Measurements from ENCODE around the gene NQO2. TPM values are rescaled to one million over a fixed set of nuclear protein-coding genes. Genes with fewer than 3 reads are reported as not detected.
"Not testable (repeated sequence)": the region's sequence is repeated elsewhere in the genome, so short reads cannot be mapped to it uniquely, and the experiment has no call there.

Gene NQO2
- polyA plus RNA-seq, 1 donor, result 16.4 TPM

DNA sequence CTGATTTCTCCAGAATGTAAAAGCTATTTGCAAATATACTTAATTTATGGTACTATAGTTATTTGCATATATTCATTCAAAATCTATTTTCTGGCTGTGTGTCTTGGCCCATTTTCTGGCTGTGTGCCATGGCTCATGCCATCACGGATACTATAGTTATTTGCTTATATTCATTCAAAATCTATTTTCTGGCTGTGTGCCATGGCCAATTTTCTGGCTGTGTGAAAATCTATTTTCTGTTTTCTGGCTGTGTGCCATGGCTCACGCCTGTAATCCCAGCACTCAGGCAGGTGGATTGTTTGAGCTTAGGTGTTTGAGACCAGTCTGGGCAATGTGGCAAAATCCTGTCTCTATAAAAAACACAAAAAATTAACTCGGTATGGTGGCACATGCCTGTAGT is 39.7 kb downstream of the NQO2 start:
- DNase-seq, result no peak

DNA sequence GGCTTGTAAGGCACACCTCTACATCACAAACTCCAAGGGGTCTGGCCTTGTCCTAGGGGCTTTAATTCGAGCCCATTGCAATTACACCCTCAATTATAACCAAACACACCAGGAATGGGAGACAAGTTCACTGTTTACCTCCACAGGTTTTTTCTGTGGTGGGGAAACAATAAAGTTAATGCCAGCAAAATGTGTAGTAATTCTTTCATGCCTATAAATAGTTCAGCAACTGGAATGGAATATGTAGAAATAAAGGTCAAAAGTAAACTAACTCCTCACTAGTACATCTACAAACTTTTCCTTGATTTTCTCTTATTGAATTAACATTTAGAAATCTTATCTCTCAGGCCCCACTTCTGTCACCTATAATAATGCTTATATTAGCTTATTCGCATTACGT is 41.5 kb downstream of the NQO2 start:
- no peak for DNase-seq

DNA sequence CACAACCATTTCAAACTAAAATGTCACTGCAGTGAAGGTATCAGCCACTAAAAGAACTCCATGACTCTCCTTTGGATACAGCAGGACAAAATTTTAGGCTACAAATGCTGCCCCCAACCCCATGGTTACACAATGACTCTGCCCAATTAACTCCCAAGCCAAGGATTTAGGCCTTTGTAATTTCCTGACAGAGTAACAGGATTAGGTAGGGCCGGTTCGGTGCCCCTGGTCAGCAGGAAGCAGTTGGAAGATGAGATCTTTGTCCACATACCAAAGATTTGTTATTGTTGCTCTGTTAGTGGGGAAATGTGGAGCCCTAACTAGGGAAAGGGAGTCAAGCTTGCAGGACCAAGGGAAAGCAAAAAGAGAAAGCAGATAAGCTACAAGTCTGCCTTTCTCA is 41.9 kb downstream of the NQO2 start:
- no peak for DNase-seq

DNA sequence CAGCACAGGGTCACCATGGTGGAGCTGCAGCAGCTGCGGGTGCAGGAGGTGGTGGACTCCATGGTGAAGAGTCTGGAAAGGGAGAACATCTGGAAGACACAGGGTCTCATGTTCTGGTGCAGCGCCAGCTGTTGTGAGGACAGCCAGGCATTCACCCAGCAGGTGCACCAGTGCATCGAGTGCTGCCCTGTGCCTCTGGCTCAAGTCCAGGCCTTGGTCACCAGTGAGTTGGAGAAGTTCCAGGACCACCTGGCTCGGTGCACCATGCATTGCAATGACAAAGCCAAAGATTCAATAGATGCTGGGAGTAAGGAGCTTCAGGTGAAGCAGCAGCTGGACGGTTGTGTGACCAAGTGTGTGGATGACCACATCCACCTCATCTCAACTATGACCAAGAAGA is 45.7 kb downstream of the NQO2 start:
- DNase-seq, result no peak

DNA sequence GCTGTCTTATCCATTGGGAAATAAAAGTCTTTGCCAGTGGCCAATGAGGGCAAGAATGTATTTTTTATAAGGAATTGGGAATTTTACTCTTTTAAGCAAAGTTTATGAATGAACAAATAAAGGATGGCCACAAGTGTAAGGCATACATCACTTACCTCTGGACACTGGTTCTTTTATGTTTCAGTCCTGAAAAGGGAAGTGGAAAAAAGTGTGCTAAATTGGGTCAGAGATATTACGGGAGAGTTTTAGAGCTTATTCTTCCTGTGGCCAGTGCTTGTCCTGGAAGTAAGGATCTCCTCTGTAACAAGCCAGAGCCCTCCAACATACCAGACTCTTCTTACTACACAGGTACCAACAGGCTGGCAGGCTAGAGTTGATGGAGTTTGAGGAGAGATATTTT is 46.1 kb downstream of the NQO2 start:
- no peak for DNase-seq

DNA sequence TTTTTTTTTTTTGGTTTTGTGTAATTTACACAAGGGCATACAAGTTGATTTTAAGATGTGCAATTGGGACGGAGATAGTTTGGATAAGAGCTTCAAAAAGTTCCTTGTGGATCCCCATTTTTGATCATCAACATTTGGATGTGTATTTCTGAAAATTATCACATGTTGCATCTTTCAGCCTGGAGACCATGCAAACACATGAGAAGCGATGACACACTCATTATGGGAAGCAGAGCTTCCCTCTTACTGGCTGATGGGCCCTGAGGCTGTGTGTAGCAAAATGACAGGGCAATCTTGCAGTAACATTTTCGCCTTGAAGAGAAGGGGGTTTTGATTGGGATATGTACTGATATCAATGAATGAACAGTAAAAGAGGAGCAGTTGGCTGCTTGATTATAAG is 46.6 kb downstream of the NQO2 start:
- DNase-seq, result no peak

DNA sequence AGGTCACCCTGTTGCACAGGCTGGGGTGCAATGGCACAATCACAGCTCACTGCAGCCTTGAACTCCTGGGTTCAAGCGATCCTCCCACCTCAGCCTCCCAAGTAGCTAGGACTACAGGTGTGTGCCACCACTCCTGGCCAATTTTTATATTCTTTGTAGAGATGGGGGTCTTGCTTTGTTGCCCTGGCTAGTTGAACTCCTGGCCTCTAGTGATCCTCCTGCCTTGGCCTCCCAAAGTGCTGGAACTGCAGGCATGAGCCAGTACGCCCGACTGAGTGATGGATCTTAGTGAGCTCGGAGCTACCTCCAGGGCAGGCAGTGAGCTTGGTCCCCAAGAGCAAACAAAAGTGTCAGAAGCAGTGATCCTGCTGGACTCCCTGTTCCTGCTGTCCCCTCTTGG is 48.3 kb downstream of the NQO2 start:
- DNase-seq, result not testable (repeated sequence)

DNA sequence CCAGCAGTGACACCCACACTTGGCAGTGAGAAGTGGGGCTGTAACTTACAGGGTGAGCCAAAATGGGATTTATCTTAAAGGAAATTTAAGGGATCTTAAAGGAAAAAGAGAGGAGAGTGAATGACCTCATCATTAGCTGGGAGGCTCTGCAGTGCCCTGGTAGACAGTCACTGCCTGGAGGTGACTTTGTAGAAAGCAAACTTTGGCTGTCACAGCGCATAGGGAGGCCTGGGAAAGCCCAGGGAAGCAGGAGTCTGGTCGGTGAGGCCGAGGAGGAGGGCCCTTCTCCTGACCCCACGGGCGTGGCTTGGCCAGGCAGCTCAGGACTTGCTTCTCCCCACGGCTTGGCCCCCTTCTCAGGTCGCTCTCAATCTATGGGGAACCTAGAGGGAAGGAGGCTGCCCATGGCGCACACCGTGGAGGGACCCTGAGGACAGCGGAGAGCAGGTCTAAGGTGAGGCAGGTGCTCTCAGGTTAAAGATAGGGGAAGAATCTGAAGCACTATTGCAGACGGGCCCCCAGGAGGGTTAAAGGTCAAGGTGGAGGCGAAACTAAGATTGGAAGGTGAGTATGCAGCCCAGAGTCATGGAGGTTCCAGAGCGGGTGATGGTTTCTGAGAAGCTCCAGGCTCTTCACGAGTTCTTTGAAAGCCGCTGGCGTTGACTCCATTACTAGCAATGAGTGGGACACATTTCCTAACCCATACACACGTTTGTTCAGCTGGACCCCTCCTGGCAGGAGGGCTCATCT is 53.0 kb downstream of the NQO2 start:
- no peak for DNase-seq

DNA sequence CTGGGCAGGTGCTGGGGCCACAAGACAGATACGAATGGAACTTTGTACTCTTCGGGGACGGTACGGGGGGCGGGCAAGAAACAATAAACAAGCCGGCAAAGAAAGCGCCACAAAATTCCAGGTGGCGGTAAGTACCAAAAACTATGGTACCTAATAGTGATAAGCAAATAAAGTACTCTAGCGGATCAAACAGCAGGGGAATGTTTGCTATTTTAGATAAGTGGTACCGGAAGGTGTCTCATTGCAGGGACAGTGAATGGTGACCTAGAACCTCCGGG is 53.5 kb downstream of the NQO2 start:
- no peak for DNase-seq

DNA sequence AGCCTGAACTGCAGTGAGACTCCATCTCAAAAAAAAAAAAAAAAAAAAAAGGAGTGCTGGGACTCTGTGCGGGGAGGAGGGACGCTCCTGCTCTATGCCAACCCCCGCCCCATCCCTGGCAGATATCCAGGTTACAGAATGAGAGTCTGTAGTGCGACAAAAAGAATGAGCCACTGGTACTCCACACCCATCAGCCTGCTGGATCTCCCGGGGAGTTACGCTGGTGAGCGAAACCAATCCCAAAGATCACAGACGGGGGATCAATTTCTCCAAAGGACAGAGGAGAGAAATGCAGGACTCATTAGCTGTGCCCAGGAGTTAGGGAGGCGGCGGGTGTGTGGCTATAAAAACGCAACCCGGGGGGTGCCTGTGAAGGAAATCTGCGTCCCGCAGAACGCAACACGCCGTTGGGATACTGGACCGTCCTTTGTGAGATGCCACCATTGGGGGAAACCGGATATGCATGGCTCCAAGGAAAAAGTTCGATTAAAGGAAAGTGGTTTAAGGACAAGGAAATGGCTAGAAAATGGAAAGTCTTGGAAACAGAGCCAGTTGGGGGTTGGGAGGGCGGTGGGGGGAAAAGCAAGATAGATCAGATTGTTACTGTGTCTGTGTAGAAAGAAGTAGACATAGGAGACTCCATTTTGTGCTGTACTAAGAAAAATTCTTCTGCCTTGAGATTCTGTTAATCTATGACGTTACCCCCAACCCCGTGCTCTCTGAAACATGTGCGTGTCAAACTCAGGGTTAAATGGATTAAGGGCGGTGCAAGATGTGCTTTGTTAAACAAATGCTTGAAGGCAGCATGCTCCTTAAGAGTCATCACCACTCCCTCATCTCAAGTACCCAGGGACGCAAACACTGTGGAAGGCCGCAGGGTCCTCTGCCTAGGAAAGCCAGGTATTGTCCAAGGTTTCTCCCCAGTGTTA is 54.8 kb downstream of the NQO2 start:
- DNase-seq, result peak; percentile 60

DNA sequence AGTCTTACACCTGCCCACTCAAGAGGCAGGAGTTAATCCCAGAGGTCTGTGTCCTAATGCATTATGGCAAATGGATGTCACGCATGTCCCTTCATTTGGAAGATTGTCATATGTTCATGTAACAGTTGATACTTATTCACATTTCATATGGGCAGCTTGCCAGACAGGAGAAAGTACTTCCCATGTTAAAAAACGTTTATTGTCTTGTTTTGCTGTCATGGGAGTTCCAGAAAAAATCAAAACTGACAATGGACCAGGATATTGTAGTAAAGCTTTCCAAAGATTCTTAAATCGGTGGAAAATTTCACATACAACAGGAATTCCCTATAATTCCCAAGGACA is 55.4 kb downstream of the NQO2 start:
- not testable (repeated sequence) for DNase-seq

DNA sequence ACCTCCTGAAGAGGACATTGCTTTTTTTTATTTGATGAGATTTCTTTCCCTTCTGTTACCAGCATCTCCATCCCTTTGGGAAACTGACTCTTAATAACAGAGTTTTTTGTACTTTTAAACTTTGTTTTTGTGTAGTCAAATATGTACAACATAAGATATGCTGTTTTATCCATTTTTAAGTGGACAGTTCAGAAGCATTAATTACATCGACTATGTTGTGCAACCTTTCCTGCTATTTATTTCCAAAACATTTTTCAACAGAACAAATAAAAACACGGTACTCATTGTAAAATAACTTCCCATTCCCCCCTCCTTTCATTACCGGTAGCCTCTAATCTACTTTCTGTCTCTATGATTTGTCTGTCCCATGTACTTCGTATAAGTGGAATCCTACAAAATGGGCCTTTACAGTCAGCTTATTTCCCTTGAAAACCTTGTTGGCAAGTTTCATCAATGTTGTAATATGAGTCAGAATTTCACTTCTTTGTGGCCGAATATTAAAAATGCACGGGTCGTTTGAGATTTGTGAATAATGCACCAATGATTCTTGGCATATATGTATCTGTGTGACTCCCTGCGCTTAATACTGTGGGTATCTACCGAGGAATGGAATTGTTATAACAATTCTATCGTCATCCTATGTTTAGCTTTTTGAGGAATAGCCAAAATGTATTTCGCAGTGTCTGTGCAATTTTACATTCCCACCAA is 57.5 kb downstream of the NQO2 start:
- DNase-seq, result no peak

DNA sequence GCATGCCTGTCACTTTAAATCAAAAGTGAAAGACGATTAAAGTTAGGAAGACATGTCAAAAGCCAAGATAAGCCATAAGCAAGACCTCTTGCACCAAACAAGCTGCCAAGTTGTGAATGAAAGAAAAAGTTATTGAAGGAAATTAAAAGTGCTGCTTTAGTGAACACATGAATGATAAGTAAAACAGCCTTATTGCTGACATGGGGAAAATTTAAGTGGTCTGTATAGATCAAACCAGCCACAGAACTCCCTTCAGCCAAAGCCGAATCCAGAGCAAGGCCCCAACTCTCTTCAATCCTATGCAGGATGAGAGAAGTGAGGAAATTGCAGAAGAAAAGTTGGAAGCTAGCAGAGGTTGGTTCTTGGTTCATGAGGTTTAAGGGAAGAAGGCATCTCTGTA is 59.3 kb downstream of the NQO2 start:
- no peak for DNase-seq

DNA sequence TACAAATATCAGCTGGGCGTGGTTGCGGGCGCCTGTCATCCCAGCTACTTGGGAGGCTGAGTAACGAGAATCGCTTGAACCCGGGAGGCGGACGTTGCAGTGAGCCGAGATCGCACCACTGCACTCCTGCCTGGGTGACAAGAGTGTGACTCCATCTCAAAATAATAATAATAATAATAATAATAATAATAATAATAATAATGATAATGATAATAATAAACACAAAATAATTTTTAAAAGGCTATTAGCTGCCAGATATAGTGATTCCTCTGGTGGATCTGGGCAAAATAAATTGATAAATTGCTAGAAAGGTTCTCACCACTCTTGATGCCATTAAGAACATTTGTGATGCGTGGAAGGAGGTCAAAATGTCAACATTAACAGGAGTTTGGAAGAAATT is 60.4 kb downstream of the NQO2 start:
- DNase-seq, result not testable (repeated sequence)

DNA sequence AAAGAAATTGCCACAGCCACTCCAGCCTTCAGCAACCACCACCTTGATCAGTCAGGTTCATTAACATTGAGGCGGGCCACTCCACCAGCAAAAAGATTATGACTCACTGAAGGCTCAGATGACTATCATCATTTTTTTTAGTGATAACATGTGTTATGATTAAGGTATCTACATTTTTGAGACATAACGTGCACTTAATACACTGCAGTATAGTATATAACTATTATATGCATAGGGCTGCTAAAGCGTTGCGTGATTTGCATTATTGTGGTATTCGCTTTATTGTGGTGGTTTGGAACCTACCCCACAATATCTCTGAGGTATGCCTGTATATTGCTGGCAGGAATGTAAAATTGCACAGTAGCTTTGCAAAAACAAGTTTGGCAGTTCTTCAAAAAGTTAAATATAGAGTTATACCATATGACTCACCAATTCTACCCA is 61.8 kb downstream of the NQO2 start:
- DNase-seq, result no peak

DNA sequence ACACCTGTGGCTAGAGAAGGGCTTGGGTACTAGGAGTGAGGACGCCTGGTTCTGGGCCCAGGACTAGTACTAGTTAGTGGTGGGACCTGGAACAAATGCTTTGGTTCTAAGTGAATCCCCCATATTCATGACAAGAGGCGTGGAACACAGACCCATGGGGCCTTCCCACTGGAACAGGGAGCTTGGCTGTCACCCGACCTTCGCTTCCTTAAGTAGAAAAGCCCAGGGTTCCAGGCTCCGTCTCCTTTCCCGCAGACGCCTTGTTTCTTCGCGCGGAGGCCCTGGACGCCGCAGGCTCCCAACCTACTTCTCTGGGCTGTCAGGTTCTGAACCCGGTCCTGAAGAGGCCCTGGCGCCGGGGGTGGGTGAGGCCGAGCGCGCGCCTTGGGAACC is 63.6 kb downstream of the NQO2 start:
- DNase-seq, result not testable (repeated sequence)

DNA sequence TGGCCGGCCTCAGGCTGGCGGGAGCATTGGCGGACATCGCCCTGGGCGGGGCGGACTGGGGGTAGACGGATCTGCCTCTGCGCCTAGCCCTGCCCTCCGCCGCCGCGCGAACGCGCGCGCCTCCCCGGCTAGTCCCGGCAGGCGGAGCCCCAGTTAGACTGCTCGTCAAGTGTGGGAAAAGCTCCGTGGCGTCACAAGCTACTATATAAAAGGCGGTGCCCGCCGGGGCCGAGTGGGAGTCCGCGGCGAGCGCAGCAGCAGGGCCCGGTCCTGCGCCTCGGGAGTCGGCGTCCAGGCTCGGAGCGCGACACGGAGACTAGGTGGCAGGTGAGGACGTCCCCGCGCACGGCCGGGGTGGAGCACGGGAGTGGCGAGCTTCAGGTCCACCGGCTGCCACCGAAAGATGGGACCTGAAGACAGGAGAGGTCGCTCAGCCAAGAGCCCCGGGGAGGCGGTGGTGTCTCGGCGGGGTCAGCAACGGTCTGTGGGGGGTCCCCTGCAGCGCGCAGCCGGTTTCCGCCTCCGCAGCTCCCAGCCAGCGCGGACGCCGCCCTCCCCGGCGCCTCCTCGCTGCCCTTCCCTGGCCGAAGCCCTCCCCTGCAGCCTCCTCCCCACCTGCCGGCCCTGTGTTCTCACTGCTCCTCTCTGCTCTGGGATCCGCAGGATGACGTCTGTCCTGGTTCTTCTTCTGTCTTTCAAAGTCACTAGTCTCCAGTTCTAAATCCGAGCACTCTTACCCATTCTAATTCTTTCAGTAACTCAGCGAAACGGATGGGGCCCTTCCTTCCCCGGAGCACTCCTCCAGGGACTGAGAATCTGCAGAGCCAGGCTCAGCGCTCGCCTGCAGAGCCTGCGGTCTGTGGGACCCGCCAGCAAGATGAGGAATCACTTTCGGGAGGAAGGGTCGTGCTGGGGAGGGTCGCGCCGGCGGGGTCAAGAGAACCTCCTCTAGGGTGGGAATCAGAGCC is 64.3 kb downstream of the NQO2 start:
- DNase-seq, result peak; percentile 93

DNA sequence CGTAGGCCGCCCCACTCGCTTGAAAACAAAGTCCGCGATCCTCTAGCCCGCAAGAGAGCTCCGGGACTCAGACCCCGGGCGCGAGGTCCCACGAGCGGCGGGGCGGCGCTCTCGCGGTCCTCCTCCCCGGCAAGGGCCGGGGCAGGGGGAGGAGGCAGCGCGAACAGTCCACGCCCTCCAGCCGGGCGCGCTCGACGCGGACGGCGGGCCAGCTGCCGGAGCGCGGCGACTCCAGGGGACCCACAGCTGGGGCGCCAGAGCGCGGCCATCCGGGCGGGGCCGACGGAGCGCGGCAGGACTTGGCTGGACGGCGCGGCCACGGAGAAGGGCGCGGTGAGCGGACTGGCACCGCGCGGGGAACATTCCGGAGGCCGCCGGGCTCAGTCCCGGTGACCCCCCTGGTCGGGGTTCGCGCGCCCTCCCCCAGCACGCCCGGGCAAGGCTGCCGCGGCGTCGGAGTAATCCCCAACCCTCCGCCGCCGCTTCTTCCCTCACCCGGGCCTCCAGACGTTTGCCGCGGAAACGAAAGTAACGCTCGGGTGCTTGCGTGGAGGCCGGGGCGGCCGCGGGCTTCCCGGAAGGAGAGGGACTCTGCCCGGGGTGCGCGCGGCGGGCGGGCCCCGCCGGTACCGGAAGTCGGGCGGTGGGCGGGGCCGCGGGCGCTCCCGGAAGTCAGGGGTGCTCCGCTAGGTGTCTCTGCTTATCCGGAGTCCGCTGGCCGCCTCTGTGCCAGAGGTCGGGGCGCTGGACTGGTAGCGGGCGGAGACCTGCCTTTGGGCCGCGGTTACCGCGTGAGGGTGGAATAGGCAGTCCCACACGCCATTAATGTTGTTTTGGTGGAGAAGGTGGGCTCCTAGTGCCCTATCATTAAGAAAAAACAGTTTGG is 68.9 kb downstream of the NQO2 start, which contains the start of gene RIPK1:
Gene RIPK1, plus strand, starts transcription at position 166 of the 886 bp plus-strand sequence. CDS start 8,330 bp downstream, outside the sequence.
- DNase-seq, result peak; percentile 92

Data from hindlimb muscle (tissue), 1 donor.